NT2/D1 (cell line): Measurements from ENCODE around the gene SRSF9.

ENCODE experiments used
- YY1 ChIP-seq: IDR thresholded peaks from 2 replicates; pipeline ENCODE4 v1.6.1; 2011; ENCODE audit not compliant: insufficient read length, insufficient read depth
- ZNF274 ChIP-seq: IDR thresholded peaks from 2 replicates; pipeline ENCODE4 v1.6.1; 2011; ENCODE audit warnings: mild to moderate bottlenecking, low read depth, low read length

- TF ChIP-seq YY1 (no peak), ZNF274 (no peak)
Observed at GRCh38 chr12:120413901-120414695, 55.5 kb downstream of the SRSF9 start.
